SK-N-SH treated with all-trans-retinoic acid at 6 μM for 48 hours (cell line): ENCODE data around the gene DCDC2C.

Experiments used
- CSDC2 ChIP-seq: fragments of 250-450 bp; sonication (Bioruptor Pico); IDR thresholded peaks from 2 replicates; pipeline ENCODE4 v1.5.0; 2020; ENCODE audit warnings: mild to moderate bottlenecking, moderate library complexity
- GLIS3 ChIP-seq: fragments of 250-450 bp; sonication (Bioruptor Pico); IDR thresholded peaks from 2 replicates; pipeline ENCODE4 v1.5.0; 2020; ENCODE audit warnings: mild to moderate bottlenecking, moderate library complexity
- OSR1 ChIP-seq: fragments of 250-450 bp; sonication (Bioruptor Pico); IDR thresholded peaks from 2 replicates; pipeline ENCODE4 v1.8.0; 2022; ENCODE audit warnings: moderate library complexity, mild to moderate bottlenecking, inconsistent platforms
- PPARA ChIP-seq: fragments of 250-450 bp; sonication (Bioruptor Pico); IDR thresholded peaks from 2 replicates; pipeline ENCODE4 v1.5.0; 2020; ENCODE audit warnings: mild to moderate bottlenecking, borderline replicate concordance
- RARB ChIP-seq: fragments of 250-450 bp; sonication (Bioruptor Pico); IDR thresholded peaks from 2 replicates; pipeline ENCODE4 v1.8.0; 2021; ENCODE audit warnings: mild to moderate bottlenecking, moderate library complexity
- ZFP3 ChIP-seq: fragments of 250-450 bp; sonication (Bioruptor Pico); IDR thresholded peaks from 2 replicates; pipeline ENCODE4 v1.5.0; 2020; ENCODE audit warnings: mild to moderate bottlenecking, moderate library complexity
- TF ChIP-seq, protein P1 (sequence below): fragments of 250-450 bp; sonication (Bioruptor Pico); IDR thresholded peaks from 2 replicates; pipeline ENCODE4 v1.5.1; 2021; ENCODE audit warnings: mild to moderate bottlenecking, moderate library complexity
- TF ChIP-seq, protein P2 (sequence below): fragments of 250-450 bp; sonication (Bioruptor Pico); IDR thresholded peaks from 2 replicates; pipeline ENCODE4 v1.8.0; 2020; ENCODE audit warnings: mild to moderate bottlenecking, moderate library complexity, borderline replicate concordance
- TF ChIP-seq, protein P3 (sequence below): fragments of 250-450 bp; sonication (Bioruptor Pico); IDR thresholded peaks from 2 replicates; pipeline ENCODE4 v1.5.1; 2020; ENCODE audit warnings: low read depth, mild to moderate bottlenecking, moderate library complexity
- TF ChIP-seq, protein P4 (sequence below): fragments of 250-450 bp; sonication (Bioruptor Pico); IDR thresholded peaks from 2 replicates; pipeline ENCODE4 v1.5.0; 2020; ENCODE audit warnings: mild to moderate bottlenecking, moderate library complexity

GRCh38 chr2:3669656-3670055 is 33.7 kb upstream of the DCDC2C start:
- TF ChIP-seq PPARA (CRISPR knock-in tag), result no peak
- no peak for TF ChIP-seq OSR1 (CRISPR knock-in tag)
- TF ChIP-seq, protein P1, sequence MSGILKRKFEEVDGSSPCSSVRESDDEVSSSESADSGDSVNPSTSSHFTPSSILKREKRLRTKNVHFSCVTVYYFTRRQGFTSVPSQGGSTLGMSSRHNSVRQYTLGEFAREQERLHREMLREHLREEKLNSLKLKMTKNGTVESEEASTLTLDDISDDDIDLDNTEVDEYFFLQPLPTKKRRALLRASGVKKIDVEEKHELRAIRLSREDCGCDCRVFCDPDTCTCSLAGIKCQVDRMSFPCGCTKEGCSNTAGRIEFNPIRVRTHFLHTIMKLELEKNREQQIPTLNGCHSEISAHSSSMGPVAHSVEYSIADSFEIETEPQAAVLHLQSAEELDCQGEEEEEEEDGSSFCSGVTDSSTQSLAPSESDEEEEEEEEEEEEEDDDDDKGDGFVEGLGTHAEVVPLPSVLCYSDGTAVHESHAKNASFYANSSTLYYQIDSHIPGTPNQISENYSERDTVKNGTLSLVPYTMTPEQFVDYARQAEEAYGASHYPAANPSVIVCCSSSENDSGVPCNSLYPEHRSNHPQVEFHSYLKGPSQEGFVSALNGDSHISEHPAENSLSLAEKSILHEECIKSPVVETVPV, result no peak
- TF ChIP-seq, protein P2, sequence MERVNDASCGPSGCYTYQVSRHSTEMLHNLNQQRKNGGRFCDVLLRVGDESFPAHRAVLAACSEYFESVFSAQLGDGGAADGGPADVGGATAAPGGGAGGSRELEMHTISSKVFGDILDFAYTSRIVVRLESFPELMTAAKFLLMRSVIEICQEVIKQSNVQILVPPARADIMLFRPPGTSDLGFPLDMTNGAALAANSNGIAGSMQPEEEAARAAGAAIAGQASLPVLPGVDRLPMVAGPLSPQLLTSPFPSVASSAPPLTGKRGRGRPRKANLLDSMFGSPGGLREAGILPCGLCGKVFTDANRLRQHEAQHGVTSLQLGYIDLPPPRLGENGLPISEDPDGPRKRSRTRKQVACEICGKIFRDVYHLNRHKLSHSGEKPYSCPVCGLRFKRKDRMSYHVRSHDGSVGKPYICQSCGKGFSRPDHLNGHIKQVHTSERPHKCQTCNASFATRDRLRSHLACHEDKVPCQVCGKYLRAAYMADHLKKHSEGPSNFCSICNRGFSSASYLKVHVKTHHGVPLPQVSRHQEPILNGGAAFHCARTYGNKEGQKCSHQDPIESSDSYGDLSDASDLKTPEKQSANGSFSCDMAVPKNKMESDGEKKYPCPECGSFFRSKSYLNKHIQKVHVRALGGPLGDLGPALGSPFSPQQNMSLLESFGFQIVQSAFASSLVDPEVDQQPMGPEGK (CRISPR knock-in tag), result no peak
- TF ChIP-seq, protein P3, sequence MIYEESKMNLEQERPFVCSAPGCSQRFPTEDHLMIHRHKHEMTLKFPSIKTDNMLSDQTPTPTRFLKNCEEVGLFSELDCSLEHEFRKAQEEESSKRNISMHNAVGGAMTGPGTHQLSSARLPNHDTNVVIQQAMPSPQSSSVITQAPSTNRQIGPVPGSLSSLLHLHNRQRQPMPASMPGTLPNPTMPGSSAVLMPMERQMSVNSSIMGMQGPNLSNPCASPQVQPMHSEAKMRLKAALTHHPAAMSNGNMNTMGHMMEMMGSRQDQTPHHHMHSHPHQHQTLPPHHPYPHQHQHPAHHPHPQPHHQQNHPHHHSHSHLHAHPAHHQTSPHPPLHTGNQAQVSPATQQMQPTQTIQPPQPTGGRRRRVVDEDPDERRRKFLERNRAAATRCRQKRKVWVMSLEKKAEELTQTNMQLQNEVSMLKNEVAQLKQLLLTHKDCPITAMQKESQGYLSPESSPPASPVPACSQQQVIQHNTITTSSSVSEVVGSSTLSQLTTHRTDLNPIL (CRISPR knock-in tag), result no peak
- TF ChIP-seq, protein P4, sequence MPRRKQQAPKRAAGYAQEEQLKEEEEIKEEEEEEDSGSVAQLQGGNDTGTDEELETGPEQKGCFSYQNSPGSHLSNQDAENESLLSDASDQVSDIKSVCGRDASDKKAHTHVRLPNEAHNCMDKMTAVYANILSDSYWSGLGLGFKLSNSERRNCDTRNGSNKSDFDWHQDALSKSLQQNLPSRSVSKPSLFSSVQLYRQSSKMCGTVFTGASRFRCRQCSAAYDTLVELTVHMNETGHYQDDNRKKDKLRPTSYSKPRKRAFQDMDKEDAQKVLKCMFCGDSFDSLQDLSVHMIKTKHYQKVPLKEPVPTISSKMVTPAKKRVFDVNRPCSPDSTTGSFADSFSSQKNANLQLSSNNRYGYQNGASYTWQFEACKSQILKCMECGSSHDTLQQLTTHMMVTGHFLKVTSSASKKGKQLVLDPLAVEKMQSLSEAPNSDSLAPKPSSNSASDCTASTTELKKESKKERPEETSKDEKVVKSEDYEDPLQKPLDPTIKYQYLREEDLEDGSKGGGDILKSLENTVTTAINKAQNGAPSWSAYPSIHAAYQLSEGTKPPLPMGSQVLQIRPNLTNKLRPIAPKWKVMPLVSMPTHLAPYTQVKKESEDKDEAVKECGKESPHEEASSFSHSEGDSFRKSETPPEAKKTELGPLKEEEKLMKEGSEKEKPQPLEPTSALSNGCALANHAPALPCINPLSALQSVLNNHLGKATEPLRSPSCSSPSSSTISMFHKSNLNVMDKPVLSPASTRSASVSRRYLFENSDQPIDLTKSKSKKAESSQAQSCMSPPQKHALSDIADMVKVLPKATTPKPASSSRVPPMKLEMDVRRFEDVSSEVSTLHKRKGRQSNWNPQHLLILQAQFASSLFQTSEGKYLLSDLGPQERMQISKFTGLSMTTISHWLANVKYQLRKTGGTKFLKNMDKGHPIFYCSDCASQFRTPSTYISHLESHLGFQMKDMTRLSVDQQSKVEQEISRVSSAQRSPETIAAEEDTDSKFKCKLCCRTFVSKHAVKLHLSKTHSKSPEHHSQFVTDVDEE, result no peak
- no peak for TF ChIP-seq ZFP3 (CRISPR knock-in tag)
- no peak for TF ChIP-seq GLIS3 (CRISPR knock-in tag)
- no peak for TF ChIP-seq CSDC2
- no peak for TF ChIP-seq RARB (CRISPR knock-in tag)
